H9 (cell line): ENCODE data around the gene MIEF1. TPM values are rescaled to one million over a fixed set of nuclear protein-coding genes. Genes with fewer than 3 reads are reported as not detected.

Source experiments
- DNase-seq: peaks from one replicate; pipeline ENCODE4 v3.0.0-alpha.2; 2017
- H2AFZ ChIP-seq: one replicate; pipeline ENCODE4 v1.6.1; 2013; ENCODE audit warnings: mild to moderate bottlenecking, low read length, control low read depth, moderate library complexity
- H2AK5ac ChIP-seq: 2 replicates; pipeline ENCODE4 v1.6.1; 2013; ENCODE audit warnings: low read length, control low read depth, mixed read lengths; ENCODE audit not compliant: insufficient read length
- H2BK120ac ChIP-seq: one replicate; pipeline ENCODE4 v1.6.1; 2013; ENCODE audit warnings: low read depth, mild to moderate bottlenecking, low read length, control low read depth, inconsistent platforms; ENCODE audit not compliant: poor library complexity, severe bottlenecking
- H2BK12ac ChIP-seq: 2 replicates; pipeline ENCODE4 v1.6.1; 2013; ENCODE audit warnings: low read length, control low read depth, mixed read lengths, low read depth; ENCODE audit not compliant: insufficient read length
- H2BK15ac ChIP-seq: 2 replicates; pipeline ENCODE4 v1.6.1; 2013; ENCODE audit warnings: low read depth, low read length, control low read depth
- H2BK20ac ChIP-seq: one replicate; pipeline ENCODE4 v1.6.1; 2013; ENCODE audit warnings: low read depth, mild to moderate bottlenecking, low read length, control low read depth, inconsistent platforms; ENCODE audit not compliant: poor library complexity, severe bottlenecking
- H2BK5ac ChIP-seq: 2 replicates; pipeline ENCODE4 v1.6.1; 2013; ENCODE audit warnings: low read length, control low read depth, mixed read lengths; ENCODE audit not compliant: insufficient read length
- H3K14ac ChIP-seq: 2 replicates; pipeline ENCODE4 v1.6.1; 2013; ENCODE audit warnings: low read length, control low read depth; ENCODE audit not compliant: insufficient read depth
- H3K18ac ChIP-seq: 2 replicates; pipeline ENCODE4 v1.6.1; 2013; ENCODE audit warnings: low read depth, mild to moderate bottlenecking, mixed read lengths, low read length, control low read depth; ENCODE audit not compliant: insufficient read length
- H3K23ac ChIP-seq: 2 replicates; pipeline ENCODE4 v1.6.1; 2013; ENCODE audit warnings: low read length, control low read depth, mixed read lengths, low read depth; ENCODE audit not compliant: insufficient read length
- H3K23me2 ChIP-seq: 2 replicates; pipeline ENCODE4 v1.6.1; 2013; ENCODE audit warnings: low read depth, mild to moderate bottlenecking, mixed read lengths, low read length, control low read depth; ENCODE audit not compliant: insufficient read length, poor library complexity, severe bottlenecking
- H3K27ac ChIP-seq: 2 replicates; pipeline ENCODE4 v1.5.1; 2013; ENCODE audit warnings: low read length, control low read depth, mixed read lengths, low read depth; ENCODE audit not compliant: insufficient read length
- H3K27me3 ChIP-seq: 2 replicates; pipeline ENCODE4 v1.6.1; 2013; ENCODE audit warnings: low read length, control low read depth, inconsistent platforms; ENCODE audit not compliant: insufficient read depth
- H3K4ac ChIP-seq: 2 replicates; pipeline ENCODE4 v1.6.1; 2013; ENCODE audit warnings: low read depth, mild to moderate bottlenecking, control low read depth, inconsistent platforms, low read length, moderate library complexity
- H3K4me1 ChIP-seq: 2 replicates; pipeline ENCODE4 v1.6.1; 2013; ENCODE audit warnings: low read length, control low read depth, inconsistent platforms; ENCODE audit not compliant: insufficient read depth
- H3K4me2 ChIP-seq: 2 replicates; pipeline ENCODE4 v1.6.1; 2013; ENCODE audit warnings: low read length, control low read depth, mixed read lengths; ENCODE audit not compliant: insufficient read length, insufficient read depth
- H3K56ac ChIP-seq: 2 replicates; pipeline ENCODE4 v1.6.1; 2013; ENCODE audit warnings: low read depth, mild to moderate bottlenecking, mixed read lengths, low read length, control low read depth; ENCODE audit not compliant: insufficient read length
- H3K79me1 ChIP-seq: 2 replicates; pipeline ENCODE4 v1.6.1; 2013; ENCODE audit warnings: low read depth, mild to moderate bottlenecking, moderate library complexity, low read length, control low read depth, inconsistent platforms; ENCODE audit not compliant: insufficient read depth, poor library complexity, severe bottlenecking
- H3K79me2 ChIP-seq: 2 replicates; pipeline ENCODE4 v1.6.1; 2013; ENCODE audit warnings: low read length, control low read depth, inconsistent platforms; ENCODE audit not compliant: insufficient read depth
- H3K9ac ChIP-seq: 2 replicates; pipeline ENCODE4 v1.6.1; 2013; ENCODE audit warnings: low read length, control low read depth, mixed read lengths; ENCODE audit not compliant: insufficient read length; ENCODE audit errors: extremely low read depth
- H3K9me3 ChIP-seq: one replicate; pipeline ENCODE4 v1.6.1; 2013; ENCODE audit warnings: low read depth, low read length, inconsistent platforms; ENCODE audit not compliant: control insufficient read depth
- H3T11ph ChIP-seq: one replicate; pipeline ENCODE4 v1.6.1; 2013; ENCODE audit warnings: mild to moderate bottlenecking, low read length, control low read depth, inconsistent platforms
- H4K20me1 ChIP-seq: one replicate; pipeline ENCODE4 v1.6.1; 2013; ENCODE audit not compliant: control insufficient read depth, insufficient read length, insufficient read depth
- H4K5ac ChIP-seq: 2 replicates; pipeline ENCODE4 v1.6.1; 2013; ENCODE audit warnings: low read depth, mild to moderate bottlenecking, mixed read lengths, low read length, control low read depth; ENCODE audit not compliant: insufficient read length
- H4K8ac ChIP-seq: replicated peaks from 2 replicates; pipeline ENCODE4 v1.6.1; 2013; ENCODE audit warnings: low read length, control low read depth, mixed read lengths, low read depth; ENCODE audit not compliant: insufficient read length
- H4K91ac ChIP-seq: 2 replicates; pipeline ENCODE4 v1.6.1; 2013; ENCODE audit warnings: low read depth, mild to moderate bottlenecking, moderate library complexity, mixed read lengths, low read length, control low read depth; ENCODE audit not compliant: insufficient read length
- H3K27ac Mint-ChIP-seq, 3 experiments: 2 replicates in 2 of 3; 3 replicates in 1 of 3; pipeline ENCODE4 v1.8.0; 2020 to 2021; ENCODE audit warnings: mixed read lengths in 3 of 3, mild to moderate bottlenecking in 1 of 3, moderate library complexity in 1 of 3
- H3K27me3 Mint-ChIP-seq: 2 replicates; pipeline ENCODE4 v1.8.0; 2021; ENCODE audit warnings: low read depth, mild to moderate bottlenecking, moderate library complexity, mixed read lengths
- H3K36me3 Mint-ChIP-seq, 3 experiments: 2 replicates in 2 of 3; 3 replicates in 1 of 3; pipeline ENCODE4 v1.8.0; 2020 to 2021; ENCODE audit warnings: low read depth in 3 of 3, mixed read lengths in 3 of 3; ENCODE audit not compliant: insufficient read depth in 1 of 3
- H3K4me1 Mint-ChIP-seq, 2 experiments: 2 replicates each; pipeline ENCODE4 v1.8.0; 2020; ENCODE audit warnings: mixed read lengths in 2 of 2
- H3K4me3 Mint-ChIP-seq, 2 experiments: 2 replicates in 1 of 2; 3 replicates in 1 of 2; pipeline ENCODE4 v1.8.0; 2020 to 2021; ENCODE audit warnings: mild to moderate bottlenecking in 2 of 2, mixed read lengths in 2 of 2, moderate library complexity in 1 of 2
- H3K9me3 Mint-ChIP-seq, 2 experiments: 2 replicates in 1 of 2; 3 replicates in 1 of 2; pipeline ENCODE4 v1.8.0; 2020; ENCODE audit warnings: mild to moderate bottlenecking in 2 of 2, mixed read lengths in 2 of 2, moderate library complexity in 1 of 2
- WGBS: extraction: QIAGEN DNeasy Blood & Tissue Kit; methylation state at CpG from one replicate; pipeline ENCODE4 v1.1.7; 2013; ENCODE audit warnings: missing lambda C conversion rate, low lambda C conversion rate, mixed read lengths; ENCODE audit not compliant: insufficient read length; ENCODE audit errors: extremely low coverage; 5-methylcytosine and 5-hydroxymethylcytosine counted together
- total RNA-seq: library from RNA; stranded (reverse); gene quantifications from 2 replicates; pipeline ENCODE4 v1.2.1, GENCODE V29; 2021
- TF ChIP-seq, protein P1 (sequence below): fragments of 200-600 bp; sonication (generic); conservative IDR thresholded peaks from 3 replicates; pipeline ENCODE4 v1.8.0; 2021; ENCODE audit warnings: antibody characterized with exemption, mild to moderate bottlenecking

MIEF1 gene
- total RNA-seq, 1 experiment from 2014 or later, result 32.6 TPM

DNA sequence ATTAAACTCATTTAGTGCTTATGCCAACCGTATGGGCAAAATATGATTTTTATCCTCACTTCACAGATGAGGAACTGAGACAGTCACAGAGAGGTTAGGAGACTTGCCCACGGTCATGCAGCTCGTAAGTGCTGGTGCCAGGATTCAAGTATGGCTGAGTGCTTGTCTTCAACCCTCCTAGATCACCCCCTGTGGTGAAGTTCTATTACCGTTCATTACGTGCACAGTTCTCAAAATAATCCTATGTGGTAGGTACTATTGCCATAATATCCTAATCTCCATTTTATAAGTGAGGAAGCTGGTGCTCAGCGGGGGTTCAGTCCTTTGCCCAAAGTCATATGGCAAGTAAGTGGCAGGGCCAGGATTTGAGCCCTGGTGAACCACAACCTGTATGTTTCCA lies 1.5 kb downstream of the MIEF1 start:
- peaks cover 20% of the 10 kb centered on the region; the same call in 1 of the 2 replicates for H3K27me3 ChIP-seq
- no peak overlapping the region for H3K9ac ChIP-seq

More for the DNA sequence above, 1.5 kb downstream of the MIEF1 start:
- H2AFZ ChIP-seq, result no peak overlapping the region
- H2BK12ac ChIP-seq, result no peak overlapping the region
- no peak for DNase-seq
- no peak overlapping the region for H3K14ac ChIP-seq
- TF ChIP-seq, protein P1, sequence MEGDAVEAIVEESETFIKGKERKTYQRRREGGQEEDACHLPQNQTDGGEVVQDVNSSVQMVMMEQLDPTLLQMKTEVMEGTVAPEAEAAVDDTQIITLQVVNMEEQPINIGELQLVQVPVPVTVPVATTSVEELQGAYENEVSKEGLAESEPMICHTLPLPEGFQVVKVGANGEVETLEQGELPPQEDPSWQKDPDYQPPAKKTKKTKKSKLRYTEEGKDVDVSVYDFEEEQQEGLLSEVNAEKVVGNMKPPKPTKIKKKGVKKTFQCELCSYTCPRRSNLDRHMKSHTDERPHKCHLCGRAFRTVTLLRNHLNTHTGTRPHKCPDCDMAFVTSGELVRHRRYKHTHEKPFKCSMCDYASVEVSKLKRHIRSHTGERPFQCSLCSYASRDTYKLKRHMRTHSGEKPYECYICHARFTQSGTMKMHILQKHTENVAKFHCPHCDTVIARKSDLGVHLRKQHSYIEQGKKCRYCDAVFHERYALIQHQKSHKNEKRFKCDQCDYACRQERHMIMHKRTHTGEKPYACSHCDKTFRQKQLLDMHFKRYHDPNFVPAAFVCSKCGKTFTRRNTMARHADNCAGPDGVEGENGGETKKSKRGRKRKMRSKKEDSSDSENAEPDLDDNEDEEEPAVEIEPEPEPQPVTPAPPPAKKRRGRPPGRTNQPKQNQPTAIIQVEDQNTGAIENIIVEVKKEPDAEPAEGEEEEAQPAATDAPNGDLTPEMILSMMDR, result no peak
- no peak overlapping the region for H4K91ac ChIP-seq
- no peak overlapping the region for H3K18ac ChIP-seq
- H3K79me2 ChIP-seq, result no peaks in the 10 kb centered on the region
- peaks cover 8% of the 10 kb centered on the region for H4K20me1 ChIP-seq
- no peak overlapping the region for H2BK120ac ChIP-seq
- Mint-ChIP-seq H3K4me3 (peak overlapping the region; percentile 71 to 87), H3K9me3 (no peaks in the 10 kb centered on the region), H3K27ac (no peak overlapping the region), H3K4me1 (peaks cover 10 to 14% of the 10 kb centered on the region in 2 experiments), H3K36me3 (peaks cover 39 to 52% (median 42%) of the 10 kb centered on the region in 3 experiments), H3K27me3 (peaks cover 88% of the 10 kb centered on the region)
- H4K5ac ChIP-seq, result no peak overlapping the region
- no peaks in the 10 kb centered on the region for H3K9me3 ChIP-seq
- H3K4me2 ChIP-seq, result no peak overlapping the region
- H3K23me2 ChIP-seq, result peaks cover 8% of the 10 kb centered on the region
- no peak overlapping the region for H2AK5ac ChIP-seq
- H3K4me1 ChIP-seq, result no peaks in the 10 kb centered on the region; the same call in 1 of the 2 replicates
- H3K4ac ChIP-seq, result no peak overlapping the region
- no peak overlapping the region for H2BK5ac ChIP-seq
- no peak overlapping the region for H3T11ph ChIP-seq
- H4K8ac ChIP-seq, result no peak overlapping the region
- H3K27ac ChIP-seq, result no peak overlapping the region
- no CpG with 5 or more reads among the region's 6 CpGs for WGBS
- no peak overlapping the region for H2BK20ac ChIP-seq
- no peaks in the 10 kb centered on the region for H3K79me1 ChIP-seq
- no peak overlapping the region for H3K56ac ChIP-seq
- no peak overlapping the region for H2BK15ac ChIP-seq
- no peak overlapping the region for H3K23ac ChIP-seq
